ENCODE measurements around the gene APLP1. TPM values are rescaled to one million over a fixed set of nuclear protein-coding genes. Genes with fewer than 3 reads are reported as not detected.
A peak's percentile ranks its signal among the peaks of the same experiment; 100 is the strongest.
"Not testable (repeated sequence)": the region's sequence is repeated elsewhere in the genome, so short reads cannot be mapped to it uniquely, and the experiment has no call there.

APLP1 gene
- total RNA-seq, 6 experiments from 2014 or later: 24.3 to 39.7 (median 38.1) TPM

DNA sequence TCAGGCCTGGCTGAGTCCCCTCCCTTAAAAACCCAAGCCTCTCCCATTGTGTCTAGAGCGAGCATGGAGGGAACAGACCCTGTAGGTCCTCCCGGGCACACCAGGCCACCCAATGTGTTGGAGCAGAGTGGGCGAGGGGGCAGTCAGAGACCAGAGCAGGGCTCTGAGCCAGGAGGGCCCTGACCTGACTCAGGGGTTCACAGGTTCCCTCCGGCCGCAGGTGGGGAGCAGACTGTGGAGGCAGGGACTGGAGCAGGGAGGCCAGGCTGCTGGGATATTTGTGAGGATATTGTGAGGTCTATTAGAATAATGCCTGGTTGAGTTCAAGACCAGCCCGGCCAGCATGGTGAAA lies 41.3 kb downstream of the APLP1 start:
- Mint-ChIP-seq H3K4me1 (ENCODE audit: low read depth) (peaks cover 31% of the 10 kb centered on the region), H3K4me3 (no peak overlapping the region), H3K36me3 (ENCODE audit: low read depth) (no peaks in the 10 kb centered on the region), H3K9me3 (no peaks in the 10 kb centered on the region), H3K27me3 (ENCODE audit: insufficient read depth) (no peaks in the 10 kb centered on the region), H3K27ac (no peak overlapping the region)
- TF ChIP-seq CTCF (IDR thresholded peaks at IDR 0.05): no peak
- no peak for DNase-seq

DNA sequence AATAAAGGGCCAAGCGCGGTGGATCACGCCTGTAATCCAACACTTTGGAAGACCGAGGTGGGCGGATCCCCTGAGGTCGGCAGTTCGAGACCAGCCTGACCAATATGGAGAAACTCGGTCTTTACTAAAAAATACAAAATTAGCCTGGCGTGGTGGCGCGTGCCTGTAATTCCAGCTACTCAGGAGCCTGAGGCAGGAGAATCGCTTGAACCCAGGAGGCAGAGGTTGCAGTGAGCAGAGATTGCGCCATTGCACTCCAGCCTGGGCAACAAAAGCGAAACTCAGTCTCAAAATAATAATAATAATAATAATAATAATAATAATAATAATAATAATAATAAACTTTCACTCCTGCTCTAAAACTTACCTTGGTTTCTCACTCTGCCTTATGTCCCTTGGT lies 42.0 kb downstream of the APLP1 start:
- H3K4me3 Mint-ChIP-seq: not testable (repeated sequence)

DNA sequence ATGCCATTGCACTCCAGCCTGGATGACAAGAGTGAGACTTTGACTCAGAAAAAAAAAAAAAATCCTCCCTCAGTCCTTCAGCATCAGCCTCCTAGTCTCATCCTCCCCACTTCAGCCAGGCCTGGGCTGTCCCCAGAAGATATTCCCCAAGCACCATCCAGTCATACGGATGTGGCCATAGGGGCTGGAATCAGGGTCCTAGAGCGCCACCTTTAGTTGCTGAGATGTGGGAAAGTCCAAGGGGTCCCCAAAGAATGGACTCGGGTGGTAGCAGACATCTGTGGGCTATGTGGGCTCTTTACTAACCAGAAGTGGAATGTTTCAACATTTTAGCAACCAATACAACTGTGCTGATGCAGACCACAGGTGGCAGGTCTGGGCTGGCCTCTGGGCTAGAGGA lies 42.8 kb downstream of the APLP1 start:
- peaks cover 23% of the 10 kb centered on the region for H3K4me1 Mint-ChIP-seq (ENCODE audit: low read depth)
- DNase-seq: no peak
- TF ChIP-seq CTCF (IDR thresholded peaks at IDR 0.05): no peak
- no peaks in the 10 kb centered on the region for H3K36me3 Mint-ChIP-seq (ENCODE audit: low read depth)
- no peaks in the 10 kb centered on the region for H3K27me3 Mint-ChIP-seq (ENCODE audit: insufficient read depth)
- no peak overlapping the region for H3K27ac Mint-ChIP-seq
- no peaks in the 10 kb centered on the region for H3K9me3 Mint-ChIP-seq
- no peak overlapping the region for H3K4me3 Mint-ChIP-seq

More for the DNA sequence above, 42.0 kb downstream of the APLP1 start:
- not testable (repeated sequence) for H3K27ac Mint-ChIP-seq; H3K36me3 Mint-ChIP-seq (ENCODE audit: low read depth); H3K27me3 Mint-ChIP-seq (ENCODE audit: insufficient read depth); DNase-seq; H3K9me3 Mint-ChIP-seq
- H3K4me1 Mint-ChIP-seq (ENCODE audit: low read depth): peaks cover 24% of the 10 kb centered on the region

- Mint-ChIP-seq H3K4me1 (ENCODE audit: low read depth) (peaks cover 17% of the 10 kb centered on the region), H3K9me3 (no peaks in the 10 kb centered on the region), H3K36me3 (ENCODE audit: low read depth) (no peaks in the 10 kb centered on the region), H3K4me3 (no peak overlapping the region), H3K27ac (no peak overlapping the region), H3K27me3 (ENCODE audit: insufficient read depth) (no peaks in the 10 kb centered on the region)
- no peak for TF ChIP-seq CTCF (IDR thresholded peaks at IDR 0.05)
- DNase-seq: no peak
Observed at GRCh38 chr19:35911790-35912189, 43.4 kb downstream of the APLP1 start.

DNA sequence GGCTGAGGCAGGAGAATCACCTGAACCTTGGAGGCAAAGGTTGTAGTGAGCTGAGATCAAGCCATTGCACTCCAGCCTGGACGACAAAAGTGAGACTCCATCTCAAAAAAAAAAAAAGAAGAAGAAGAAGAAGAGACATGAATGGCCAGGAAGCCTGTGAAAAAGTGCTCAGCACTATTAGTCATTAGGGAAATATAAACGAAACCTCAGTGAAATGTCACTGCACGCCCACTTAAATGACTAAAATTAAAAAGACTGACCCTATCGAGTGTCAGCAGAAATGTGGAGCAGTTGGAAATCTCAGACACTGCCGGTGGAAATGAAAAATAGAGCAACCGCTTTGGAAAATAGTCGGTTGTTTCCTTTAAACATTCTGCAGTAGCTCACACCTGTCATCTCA lies 45.2 kb downstream of the APLP1 start:
- Mint-ChIP-seq H3K27ac (no peak overlapping the region), H3K27me3 (ENCODE audit: insufficient read depth) (no peaks in the 10 kb centered on the region; the same call in 1 of the 2 replicates), H3K4me1 (ENCODE audit: low read depth) (peaks cover 13% of the 10 kb centered on the region; the same call in 1 of the 2 replicates), H3K4me3 (peak overlapping the region; percentile 36; the same call in 1 of the 2 replicates), H3K36me3 (ENCODE audit: low read depth) (no peaks in the 10 kb centered on the region), H3K9me3 (no peaks in the 10 kb centered on the region)
- no peak for TF ChIP-seq CTCF (IDR thresholded peaks at IDR 0.05)
- no peak for DNase-seq

GRCh38 chr19:35915443-35915842 lies 47.1 kb downstream of the APLP1 start:
- no peaks in the 10 kb centered on the region for H3K36me3 Mint-ChIP-seq (ENCODE audit: low read depth)
- no peak overlapping the region for H3K27ac Mint-ChIP-seq
- peaks cover 13% of the 10 kb centered on the region; the same call in 1 of the 2 replicates for H3K4me1 Mint-ChIP-seq (ENCODE audit: low read depth)
- H3K27me3 Mint-ChIP-seq (ENCODE audit: insufficient read depth): no peaks in the 10 kb centered on the region; the same call in 1 of the 2 replicates
- no peaks in the 10 kb centered on the region for H3K9me3 Mint-ChIP-seq
- TF ChIP-seq CTCF (IDR thresholded peaks at IDR 0.05): no peak
- no peak overlapping the region for H3K4me3 Mint-ChIP-seq
- no peak for DNase-seq
